K562 (cell line): ENCODE measurements around the gene GLT1D1. TPM values are rescaled to one million over a fixed set of nuclear protein-coding genes. Genes with fewer than 3 reads are reported as not detected.

Experiments used
- ATAC-seq: fragments of 200-7000 bp; cut with Tn5 transposase; 3 replicates; pipeline ENCODE4 v1.9.1; 2020; ENCODE audit warnings: moderate library complexity
- BruUV-seq: library from RNA; stranded (reverse); fragments of 400-500 nt; replicated peaks from 2 replicates; lab custom pipeline; 2021; lab: Mats Ljungman, UMichigan
- CTCF ChIA-PET: fragments of 300-600 bp; formaldehyde crosslinking; extraction: SDS; loops from one replicate; lab custom pipeline; 2021; ENCODE audit warnings: low intra/inter-chr PET ratio; lab: Yijun Ruan, JAX
- POLR2A ChIA-PET: fragments of 300-600, 350-650 bp; sonication (Branson Sonifier 250); formaldehyde crosslinking; extraction: SDS; loops from one replicate; lab custom pipeline; 2021; ENCODE audit warnings: antibody characterized with exemption, inconsistent platforms; lab: Yijun Ruan, JAX
- DNase-seq, 4 experiments: peaks; one replicate each; pipeline versions ENCODE4 v3.0.0 to v3.0.0-alpha.2; 2011 to 2018; ENCODE audit warnings: low spot score in 3 of 4, mixed read lengths in 3 of 4; ENCODE audit errors: extremely low read depth in 1 of 4
- FAIRE-seq: peaks from 2 replicates; lab custom pipeline; 2011; peaks lifted over from hg19 to GRCh38; lab: Jason Lieb, UNC
- H2AFZ ChIP-seq: 2 replicates; pipeline ENCODE4 v1.6.0; 2011; ENCODE audit warnings: low read depth, low read length, control low read depth, inconsistent platforms
- H3K27ac ChIP-seq: fragments of 200-600 bp; 3 replicates; pipeline ENCODE4 v1.8.0; 2011; ENCODE audit warnings: low read depth, mild to moderate bottlenecking, control low read depth, inconsistent platforms, low read length, moderate library complexity, mixed read lengths; ENCODE audit errors: extremely low read depth
- H3K27me3 ChIP-seq, 2 experiments: fragments of 300-600 bp in 1 of 2; 2 replicates in 1 of 2; 3 replicates in 1 of 2; pipeline versions ENCODE4 v1.6.0 to v1.8.0; 2011; ENCODE audit warnings: inconsistent platforms in 2 of 2, low read length in 2 of 2, mild to moderate bottlenecking in 1 of 2, mixed read lengths in 1 of 2, moderate library complexity in 1 of 2; ENCODE audit not compliant: control insufficient read depth in 2 of 2, insufficient read depth in 2 of 2
- H3K36me3 ChIP-seq: fragments of 300-600 bp; 3 replicates; pipeline ENCODE4 v1.8.0; 2011; ENCODE audit warnings: mild to moderate bottlenecking, low read length, inconsistent platforms; ENCODE audit not compliant: control insufficient read depth, insufficient read depth
- H3K4me1 ChIP-seq, 2 experiments: fragments of 200-600 bp in 1 of 2; replicated peaks in 1 of 2; 2 replicates in 1 of 2; 3 replicates in 1 of 2; pipeline versions ENCODE4 v1.5.1 to v1.8.0; 2011; ENCODE audit warnings: inconsistent platforms in 2 of 2, low read length in 2 of 2, mild to moderate bottlenecking in 1 of 2, mixed read lengths in 1 of 2, moderate library complexity in 1 of 2; ENCODE audit not compliant: control insufficient read depth in 2 of 2, insufficient read depth in 2 of 2
- H3K4me2 ChIP-seq: 2 replicates; pipeline ENCODE4 v1.6.1; 2011; ENCODE audit warnings: low read length, control low read depth, inconsistent platforms, mixed read lengths; ENCODE audit not compliant: insufficient read depth
- H3K4me3 ChIP-seq: fragments of 200-600 bp; sonication (generic), shearing (Covaris generic); 2 replicates; pipeline ENCODE4 v1.5.1; 2016; ENCODE audit warnings: control low read depth, inconsistent platforms
- H3K79me2 ChIP-seq: fragments of 200-600 bp; 3 replicates; pipeline ENCODE4 v1.8.0; 2011; ENCODE audit warnings: low read length, inconsistent platforms; ENCODE audit not compliant: control insufficient read depth, insufficient read depth
- H3K9ac ChIP-seq, 2 experiments: 2 replicates each; pipeline versions ENCODE4 v1.6.0 to v1.6.1; 2011; ENCODE audit warnings: low read depth in 2 of 2, low read length in 2 of 2, control low read depth in 1 of 2, inconsistent platforms in 1 of 2, mild to moderate bottlenecking in 1 of 2, mixed read lengths in 1 of 2; ENCODE audit not compliant: insufficient read depth in 1 of 2
- H3K9me1 ChIP-seq: one replicate; pipeline ENCODE4 v1.6.0; 2011; ENCODE audit warnings: inconsistent platforms, mild to moderate bottlenecking, low read length, moderate library complexity; ENCODE audit not compliant: control insufficient read depth, insufficient read depth
- H3K9me3 ChIP-seq: replicated peaks from 2 replicates; pipeline ENCODE4 v1.5.1; 2011; ENCODE audit warnings: low read depth, low read length, inconsistent platforms; ENCODE audit not compliant: control insufficient read depth, insufficient read depth
- H4K20me1 ChIP-seq: replicated peaks from 2 replicates; pipeline ENCODE4 v1.6.1; 2011; ENCODE audit warnings: low read length, inconsistent platforms, mixed read lengths; ENCODE audit not compliant: control insufficient read depth, insufficient read depth
- FOXK2 ChIP-seq, 2 experiments: fragments of 450-650 bp; IDR thresholded peaks in 1 of 2; conservative IDR thresholded peaks in 1 of 2; 2 replicates each; pipeline ENCODE4 v1.6.1; 2016; ENCODE audit warnings: low read depth in 2 of 2, mild to moderate bottlenecking in 1 of 2
- FOXP1 ChIP-seq: sonication (generic); formaldehyde crosslinking; IDR thresholded peaks from 2 replicates; pipeline ENCODE4 v1.8.0; 2022; ENCODE audit warnings: mild to moderate bottlenecking, missing genetic modification reagents
- HINFP ChIP-seq: fragments of 450-650 bp; conservative IDR thresholded peaks from 2 replicates; pipeline ENCODE4 v1.6.1; 2016; ENCODE audit warnings: missing genetic modification characterization, low read depth, mild to moderate bottlenecking, control low read depth, missing compliant biosample characterization
- NELFE ChIP-seq: IDR thresholded peaks from 2 replicates; pipeline ENCODE4 v1.6.1; 2011; ENCODE audit warnings: mild to moderate bottlenecking; ENCODE audit not compliant: insufficient read depth, insufficient read length
- PKNOX1 ChIP-seq: fragments of 450-650 bp; IDR thresholded peaks from 2 replicates; pipeline ENCODE4 v1.6.1; 2016
- PRDM10 ChIP-seq: fragments of 450-650 bp; IDR thresholded peaks from 2 replicates; pipeline ENCODE4 v1.6.1; 2018; ENCODE audit not compliant: partially characterized antibody
- RBM17 ChIP-seq: fragments of 200-400 bp; formaldehyde crosslinking; IDR thresholded peaks from 2 replicates; pipeline ENCODE4 v1.6.1; 2017; ENCODE audit warnings: low read depth, mild to moderate bottlenecking, low read length, borderline replicate concordance
- TSHZ1 ChIP-seq: fragments of 250-450 bp; sonication (Bioruptor Pico); IDR thresholded peaks from 2 replicates; pipeline ENCODE4 v1.4.0; 2020; ENCODE audit warnings: mild to moderate bottlenecking, moderate library complexity
- ZBTB7A ChIP-seq: IDR thresholded peaks from 2 replicates; pipeline ENCODE4 v1.6.1; 2011; ENCODE audit warnings: low read depth, mild to moderate bottlenecking, low read length, moderate library complexity, borderline replicate concordance; ENCODE audit not compliant: control insufficient read depth
- ZNF146 ChIP-seq: IDR thresholded peaks from one replicate; pipeline ENCODE4 v1.6.1; 2018; ENCODE audit warnings: missing compliant biosample characterization; ENCODE audit not compliant: unreplicated experiment
- ZNF764 ChIP-seq: fragments of 250-450 bp; sonication (Bioruptor Pico); IDR thresholded peaks from 2 replicates; pipeline ENCODE4 v1.4.0; 2020; ENCODE audit warnings: low read depth, mild to moderate bottlenecking, moderate library complexity
- WGBS: fragments of 100-300 bp; shearing (Covaris generic); methylation state at CpG from one replicate; pipeline ENCODE4 v1.1.6; 2016; ENCODE audit warnings: low coverage, mixed read lengths; ENCODE audit not compliant: insufficient coverage; ENCODE audit errors: missing lambda C conversion rate; 5-methylcytosine and 5-hydroxymethylcytosine counted together
- in situ Hi-C: fragments of 300-500 bp; cut with MboI; formaldehyde crosslinking; loops from 4 replicates; pipeline ENCODE4 v1.15.0; 2018; ENCODE audit warnings: inconsistent platforms, mixed read lengths
- intact Hi-C: fragments of 100-400 bp; cut with micrococcal nuclease; formaldehyde crosslinking; loops from 2 replicates; pipeline ENCODE4 v1.14.2; 2022
- polyA plus RNA-seq, 8 experiments: library from polyadenylated mRNA; depleted of rRNA in 4 of 8; stranded (reverse) in 5 of 8; unstranded in 3 of 8; fragments of >200 nt; fragmentation: Nextera tagmentation in 2 of 8; fragmentation: Illumina TruSeq in 1 of 8; extraction: Ambion mirVana in 2 of 8; extraction: Trizol in 1 of 8; gene quantifications; 2 replicates each; pipeline versions ENCODE4 v1.2.1 to v1.2.3, GENCODE V29; 2011 to 2014; ENCODE audit warnings: inconsistent platforms in 1 of 8, missing spikeins in 1 of 8
- total RNA-seq, 7 experiments: library from RNA; depleted of rRNA in 6 of 7; stranded (reverse); fragments of >200 nt in 6 of 7; fragmentation: Illumina TruSeq in 2 of 7; extraction: Trizol in 2 of 7; gene quantifications; 2 replicates each; pipeline versions ENCODE4 v1.2.1 to v1.2.3, GENCODE V29; 2011 to 2021; ENCODE audit warnings: low replicate concordance in 1 of 7

Gene GLT1D1
- total and polyA plus RNA-seq, 9 of the 15 experiments (the other 6 are each of a cell fraction or from before 2014, with no cell fraction given), result 0.04 TPM; not detected in 8

GRCh38 chr12:128906485-128907137 is 53.3 kb downstream of the GLT1D1 start:
- no TSS peak for BruUV-seq
- Histone ChIP-seq H3K4me2 (no peak overlapping the region), H3K4me3 (no peak overlapping the region), H2AFZ (no peak overlapping the region), H3K9me1 (no peaks in the 10 kb centered on the region), H3K9ac (no peak overlapping the region), H3K27ac (no peak overlapping the region), H3K27me3 (peaks cover 14 to 30% of the 10 kb centered on the region in 2 experiments; a peak in 4 of 5 replicates), H3K79me2 (no peaks in the 10 kb centered on the region), H3K4me1 (no peaks in the 10 kb centered on the region), H3K36me3 (no peaks in the 10 kb centered on the region), H4K20me1 (no peaks in the 10 kb centered on the region), H3K9me3 (no peaks in the 10 kb centered on the region)
- intact Hi-C loops, result no loop called here
- ChIA-PET POLR2A (no interaction called here), CTCF (no interaction called here)
- no peak for FAIRE-seq
- 6% methylated on average over 4 of the region's 4 CpGs for WGBS
- in situ Hi-C loops, result no loop called here
- no peak for ATAC-seq
- DNase-seq, result no peak
- TF ChIP-seq ZNF146 (CRISPR knock-in tag) (no peak), TSHZ1 (CRISPR knock-in tag) (no peak), HINFP (no peak), FOXP1 (CRISPR knock-in tag) (no peak), PRDM10 (no peak), NELFE (no peak), ZBTB7A (no peak), RBM17 (no peak), PKNOX1 (no peak), ZNF764 (CRISPR knock-in tag) (no peak), FOXK2 (conservative IDR thresholded peaks at IDR 0.05 in 1 of 2, IDR thresholded peaks at IDR 0.05 in 1 of 2; ENCODE audit: low read depth in 2 of 2) (no peak)
